Neural cell (in vitro differentiated cells): ENCODE data around the gene GALNT10.

ENCODE experiments used
- CTCF ChIP-seq: fragments of 450-650 bp; IDR thresholded peaks from 2 replicates; pipeline ENCODE4 v1.5.1; 2014; ENCODE audit warnings: antibody characterized with exemption, mild to moderate bottlenecking, moderate library complexity; ENCODE audit not compliant: poor library complexity, severe bottlenecking
- EP300 ChIP-seq: fragments of 450-650 bp; conservative IDR thresholded peaks from 2 replicates; pipeline ENCODE4 v1.6.1; 2014; ENCODE audit warnings: antibody characterized with exemption, mild to moderate bottlenecking, moderate library complexity; ENCODE audit not compliant: poor library complexity, severe bottlenecking
- EZH2 ChIP-seq: fragments of 200-600, 300-800 bp; shearing (Covaris generic), sonication (generic); IDR thresholded peaks from 2 replicates; pipeline ENCODE4 v1.6.1; 2014; ENCODE audit warnings: antibody characterized with exemption, low read length, borderline replicate concordance, mild to moderate bottlenecking; ENCODE audit not compliant: insufficient read depth, poor library complexity, severe bottlenecking
- MXI1 ChIP-seq: fragments of 450-650 bp; conservative IDR thresholded peaks from 2 replicates; pipeline ENCODE4 v1.6.1; 2014; ENCODE audit warnings: antibody characterized with exemption, mild to moderate bottlenecking; ENCODE audit not compliant: poor library complexity, severe bottlenecking
- POLR2AphosphoS5 ChIP-seq: IDR thresholded peaks from 2 replicates; pipeline ENCODE4 v1.6.1; 2012
- RAD21 ChIP-seq: fragments of 450-650 bp; conservative IDR thresholded peaks from 2 replicates; pipeline ENCODE4 v1.6.1; 2014; ENCODE audit warnings: antibody characterized with exemption, mild to moderate bottlenecking, moderate library complexity
- TAF1 ChIP-seq: IDR thresholded peaks from 2 replicates; pipeline ENCODE4 v1.6.1; 2012; ENCODE audit warnings: low read depth

- TF ChIP-seq CTCF, result no peak
- TF ChIP-seq RAD21, result no peak
- TF ChIP-seq EP300, result no peak
- no peak for TF ChIP-seq MXI1
- TF ChIP-seq POLR2AphosphoS5, result no peak
- no peak for TF ChIP-seq EZH2
- no peak for TF ChIP-seq TAF1
These were observed 151.1 kb downstream of the GALNT10 start for GRCh38 chr5:154341620-154342019.
